CD14-positive monocyte (primary cell): ENCODE measurements around the gene PAAF1. TPM values are rescaled to one million over a fixed set of nuclear protein-coding genes. Genes with fewer than 3 reads are reported as not detected.

Experiments used
- DNase-seq, 3 donors: peaks; one replicate each; pipeline ENCODE4 v3.0.0-alpha.2; 2011 to 2022
- H2AFZ ChIP-seq: 2 replicates; pipeline ENCODE4 v1.6.0; 2012; ENCODE audit warnings: mild to moderate bottlenecking, low read depth, low read length, inconsistent platforms; ENCODE audit not compliant: insufficient read depth, poor library complexity, severe bottlenecking
- H3K27ac ChIP-seq, 2 donors: 1 replicate in 1 of 2; 2 replicates in 1 of 2; pipeline ENCODE4 v1.5.1; 2012 to 2013; ENCODE audit warnings: low read length in 2 of 2, control low read depth in 1 of 2, inconsistent platforms in 1 of 2, low read depth in 1 of 2, mild to moderate bottlenecking in 1 of 2
- H3K27me3 ChIP-seq, 2 donors: one replicate each; pipeline versions ENCODE4 v1.6.0 to v1.6.1; 2011 to 2013; ENCODE audit warnings: low read length in 2 of 2; ENCODE audit not compliant: control insufficient read depth in 2 of 2, insufficient read depth in 2 of 2
- H3K36me3 ChIP-seq, 2 donors: replicated peaks in 1 of 2; 1 replicate in 1 of 2; 2 replicates in 1 of 2; pipeline versions ENCODE4 v1.5.1 to v1.6.1; 2012 to 2013; ENCODE audit warnings: low read length in 2 of 2, control low read depth in 1 of 2, inconsistent platforms in 1 of 2, mild to moderate bottlenecking in 1 of 2; ENCODE audit not compliant: insufficient read depth in 2 of 2, control insufficient read depth in 1 of 2
- H3K4me1 ChIP-seq, 2 donors: 1 replicate in 1 of 2; 2 replicates in 1 of 2; pipeline versions ENCODE4 v1.5.1 to v1.6.1; 2012 to 2013; ENCODE audit warnings: low read length in 2 of 2, control low read depth in 1 of 2, inconsistent platforms in 1 of 2, mild to moderate bottlenecking in 1 of 2, moderate library complexity in 1 of 2; ENCODE audit not compliant: insufficient read depth in 2 of 2, control insufficient read depth in 1 of 2
- H3K4me2 ChIP-seq: replicated peaks from 2 replicates; pipeline ENCODE3; 2012; ENCODE audit warnings: low read length, moderate library complexity, mild to moderate bottlenecking; ENCODE audit not compliant: poor library complexity, severe bottlenecking; ENCODE audit errors: extremely low read depth
- H3K4me3 ChIP-seq, 3 experiments: fragments of 200-600 bp in 1 of 3; sonication (generic) in 1 of 3; replicated peaks in 1 of 3; 1 replicate in 2 of 3; 2 replicates in 1 of 3; pipeline ENCODE4 v1.5.1; 2011 to 2013; ENCODE audit warnings: low read length in 3 of 3, mild to moderate bottlenecking in 3 of 3, control low read depth in 2 of 3, low read depth in 2 of 3, inconsistent platforms in 1 of 3, moderate library complexity in 1 of 3
- H3K79me2 ChIP-seq: 2 replicates; pipeline ENCODE4 v1.6.0; 2012; ENCODE audit warnings: mild to moderate bottlenecking, control low read depth, inconsistent platforms, low read length, moderate library complexity; ENCODE audit not compliant: insufficient read depth
- H3K9ac ChIP-seq: 2 replicates; pipeline ENCODE4 v1.6.0; 2017; ENCODE audit warnings: low read length, mild to moderate bottlenecking; ENCODE audit not compliant: insufficient read depth, poor library complexity, severe bottlenecking
- H3K9me3 ChIP-seq, 2 donors: replicated peaks in 1 of 2; 1 replicate in 1 of 2; 2 replicates in 1 of 2; pipeline versions ENCODE4 v1.5.1 to v1.6.1; 2012 to 2013; ENCODE audit warnings: low read length in 2 of 2, control low read depth in 1 of 2; ENCODE audit not compliant: control insufficient read depth in 1 of 2, insufficient read depth in 1 of 2
- H4K20me1 ChIP-seq: 2 replicates; pipeline ENCODE4 v1.6.0; 2012; ENCODE audit warnings: mild to moderate bottlenecking, low read length, control low read depth, moderate library complexity; ENCODE audit not compliant: insufficient read depth
- H3K27ac Mint-ChIP-seq, 7 donors: one replicate each; pipeline ENCODE4 v1.8.0; 2020; ENCODE audit warnings: mild to moderate bottlenecking in 7 of 7, mixed read lengths in 7 of 7, moderate library complexity in 6 of 7, inconsistent platforms in 2 of 7
- H3K27me3 Mint-ChIP-seq, 3 donors: one replicate each; pipeline ENCODE4 v1.8.0; 2021 to 2022; ENCODE audit warnings: low read depth in 3 of 3, mild to moderate bottlenecking in 3 of 3, mixed read lengths in 3 of 3, moderate library complexity in 3 of 3, inconsistent platforms in 1 of 3
- H3K36me3 Mint-ChIP-seq, 2 donors: one replicate each; pipeline ENCODE4 v1.8.0; 2020; ENCODE audit warnings: mixed read lengths in 2 of 2, inconsistent platforms in 1 of 2, mild to moderate bottlenecking in 1 of 2
- H3K4me1 Mint-ChIP-seq: one replicate; pipeline ENCODE4 v1.8.0; 2020; ENCODE audit warnings: mild to moderate bottlenecking, mixed read lengths
- H3K4me3 Mint-ChIP-seq, 2 donors: one replicate each; pipeline ENCODE4 v1.8.0; 2020; ENCODE audit warnings: mild to moderate bottlenecking in 2 of 2, mixed read lengths in 2 of 2, moderate library complexity in 1 of 2
- H3K9me3 Mint-ChIP-seq, 7 donors: one replicate each; pipeline ENCODE4 v1.8.0; 2020 to 2022; ENCODE audit warnings: mixed read lengths in 7 of 7, mild to moderate bottlenecking in 6 of 7, moderate library complexity in 6 of 7, inconsistent platforms in 2 of 7
- WGBS: methylation state at CpG from one replicate; pipeline ENCODE4 v1.1.5; 2013; ENCODE audit warnings: missing lambda C conversion rate; ENCODE audit not compliant: insufficient coverage; 5-methylcytosine and 5-hydroxymethylcytosine counted together
- intact Hi-C, 2 donors: fragments of 100-400 bp; cut with micrococcal nuclease; formaldehyde crosslinking; loops; one replicate each; pipeline versions ENCODE4 v1.15.0 to v1.15.1; 2023
- polyA plus RNA-seq, 3 donors: library from polyadenylated mRNA; depleted of rRNA in 1 of 3; unstranded in 2 of 3; stranded (reverse) in 1 of 3; fragments of 300-500 nt in 2 of 3; fragments of >200 nt in 1 of 3; fragmentation: Illumina TruSeq in 2 of 3; gene quantifications; 1 replicate in 2 of 3; 2 replicates in 1 of 3; pipeline ENCODE4 v1.2.3, GENCODE V29; 2012 to 2021
- TF ChIP-seq, protein P1 (sequence below): fragments of 200-600 bp; IDR thresholded peaks from one replicate; pipeline ENCODE4 v1.8.0; 2022; ENCODE audit warnings: antibody characterized with exemption, mild to moderate bottlenecking

The PAAF1 gene
- polyA plus RNA-seq, 3 donors: 12.0 to 13.7 (median 12.9) TPM

DNA sequence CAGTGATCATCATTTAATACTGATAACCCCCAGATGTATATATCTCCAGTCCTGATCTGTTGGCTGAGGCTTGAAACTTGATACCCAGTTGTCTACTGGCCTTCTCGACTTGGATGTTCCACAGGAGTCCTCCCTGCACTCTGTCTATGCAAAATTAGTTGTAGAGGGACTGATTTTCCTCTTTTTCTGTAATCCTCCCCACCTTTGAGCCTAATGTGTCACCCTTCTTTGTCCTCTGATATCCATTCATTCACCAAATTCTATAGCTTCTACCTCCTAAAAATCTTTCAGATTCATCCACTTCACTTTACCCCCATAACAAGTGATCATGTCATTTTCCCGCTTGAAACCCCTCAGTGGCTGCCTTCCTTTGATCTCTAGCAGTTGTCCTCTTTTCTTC, 16.6 kb upstream of the PAAF1 start:
- TF ChIP-seq, protein P1, sequence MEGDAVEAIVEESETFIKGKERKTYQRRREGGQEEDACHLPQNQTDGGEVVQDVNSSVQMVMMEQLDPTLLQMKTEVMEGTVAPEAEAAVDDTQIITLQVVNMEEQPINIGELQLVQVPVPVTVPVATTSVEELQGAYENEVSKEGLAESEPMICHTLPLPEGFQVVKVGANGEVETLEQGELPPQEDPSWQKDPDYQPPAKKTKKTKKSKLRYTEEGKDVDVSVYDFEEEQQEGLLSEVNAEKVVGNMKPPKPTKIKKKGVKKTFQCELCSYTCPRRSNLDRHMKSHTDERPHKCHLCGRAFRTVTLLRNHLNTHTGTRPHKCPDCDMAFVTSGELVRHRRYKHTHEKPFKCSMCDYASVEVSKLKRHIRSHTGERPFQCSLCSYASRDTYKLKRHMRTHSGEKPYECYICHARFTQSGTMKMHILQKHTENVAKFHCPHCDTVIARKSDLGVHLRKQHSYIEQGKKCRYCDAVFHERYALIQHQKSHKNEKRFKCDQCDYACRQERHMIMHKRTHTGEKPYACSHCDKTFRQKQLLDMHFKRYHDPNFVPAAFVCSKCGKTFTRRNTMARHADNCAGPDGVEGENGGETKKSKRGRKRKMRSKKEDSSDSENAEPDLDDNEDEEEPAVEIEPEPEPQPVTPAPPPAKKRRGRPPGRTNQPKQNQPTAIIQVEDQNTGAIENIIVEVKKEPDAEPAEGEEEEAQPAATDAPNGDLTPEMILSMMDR: no peak
- no peaks in the 10 kb centered on the region for H3K4me1 Mint-ChIP-seq
- Histone ChIP-seq H3K9ac (no peak overlapping the region), H3K27me3 (no peaks in the 10 kb centered on the region), H3K4me1 (no peaks in the 10 kb centered on the region), H3K36me3 (peaks cover 21 to 49% of the 10 kb centered on the region in 2 donors), H3K4me2 (no peak overlapping the region), H3K27ac (no peak overlapping the region), H3K79me2 (no peaks in the 10 kb centered on the region), H4K20me1 (no peaks in the 10 kb centered on the region), H3K9me3 (no peaks in the 10 kb centered on the region), H3K4me3 (no peak overlapping the region), H2AFZ (no peak overlapping the region)
- no peak for DNase-seq
- H3K9me3 Mint-ChIP-seq: peaks cover 0 to 2% (median 0%) of the 10 kb centered on the region in 7 donors
- peaks cover 0 to 4% (median 0%) of the 10 kb centered on the region in 3 donors for H3K27me3 Mint-ChIP-seq
- intact Hi-C loops: no loop called here
- H3K27ac Mint-ChIP-seq: peak overlapping the region in 3 of 7 donors; percentile 3 to 58 (median 25)
- no peak overlapping the region for H3K4me3 Mint-ChIP-seq
- 80% methylated on average over 1 of the region's 2 CpGs for WGBS
- H3K36me3 Mint-ChIP-seq: peaks cover 41 to 62% of the 10 kb centered on the region in 2 donors

DNA sequence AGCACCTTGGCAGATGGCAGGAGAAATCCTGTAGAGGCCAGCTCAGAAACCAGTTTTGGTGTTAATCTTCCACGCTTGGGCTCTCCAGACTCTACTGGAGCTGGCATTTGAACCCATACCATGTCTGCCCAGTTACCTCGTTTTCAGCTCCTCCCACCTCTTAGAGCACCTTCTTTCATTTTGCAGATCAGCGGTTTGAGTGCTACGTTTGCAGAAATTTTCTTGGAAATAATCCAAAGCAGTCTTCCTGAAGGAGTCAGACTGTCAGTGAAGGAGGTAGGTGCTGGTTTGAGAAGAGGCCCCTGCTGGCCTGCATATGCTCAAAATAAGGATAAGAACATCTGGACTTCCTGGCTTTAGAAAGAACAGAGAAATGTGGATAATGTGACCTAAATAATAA, 13.8 kb upstream of the PAAF1 start:
- no peak overlapping the region for H3K9ac ChIP-seq
- H3K4me1 Mint-ChIP-seq: no peaks in the 10 kb centered on the region
- H3K9me3 Mint-ChIP-seq: no peaks in the 10 kb centered on the region
- H3K27ac ChIP-seq: no peak overlapping the region
- no peaks in the 10 kb centered on the region for H4K20me1 ChIP-seq
- WGBS: 87% methylated on average over 3 of the region's 4 CpGs
- no peak for DNase-seq
- TF ChIP-seq, protein P1: no peak
- H3K36me3 Mint-ChIP-seq: peaks cover 45 to 68% of the 10 kb centered on the region in 2 donors
- H3K27ac Mint-ChIP-seq: no peak overlapping the region
- H3K27me3 ChIP-seq: no peaks in the 10 kb centered on the region
- no peak overlapping the region for H2AFZ ChIP-seq
- no peak overlapping the region for H3K4me2 ChIP-seq
- H3K4me3 ChIP-seq: no peak overlapping the region
- H3K4me3 Mint-ChIP-seq: no peak overlapping the region
- no peaks in the 10 kb centered on the region for H3K4me1 ChIP-seq
- H3K27me3 Mint-ChIP-seq: peaks cover 0 to 3% (median 0%) of the 10 kb centered on the region in 3 donors
- peaks cover 21 to 59% of the 10 kb centered on the region in 2 donors for H3K36me3 ChIP-seq
- H3K79me2 ChIP-seq: no peaks in the 10 kb centered on the region
- no peaks in the 10 kb centered on the region for H3K9me3 ChIP-seq
- intact Hi-C loops: no loop called here
